Gastroesophageal sphincter (tissue), 4 donors: ENCODE measurements around the gene RASGEF1C. TPM values are rescaled to one million over a fixed set of nuclear protein-coding genes. Genes with fewer than 3 reads are reported as not detected.

Experiments
- ATAC-seq: fragments of 150-250 bp; one replicate; pipeline ENCODE4 v1.9.1; 2016; ENCODE audit warnings: mild to moderate bottlenecking, moderate library complexity
- H3K27ac ChIP-seq, 4 donors: fragments of 200-600 bp; sonication (generic) in 3 of 4; 1 replicate in 3 of 4; 2 replicates in 1 of 4; pipeline ENCODE4 v1.5.1; 2016 to 2019
- H3K27me3 ChIP-seq: fragments of 200-600 bp; sonication (generic); one replicate; pipeline ENCODE4 v1.5.1; 2019
- H3K36me3 ChIP-seq, 2 donors: fragments of 200-600 bp; sonication (generic); one replicate each; pipeline ENCODE4 v1.5.1; 2019; ENCODE audit warnings: control low read depth in 1 of 2
- H3K4me1 ChIP-seq, 3 donors: fragments of 200-600 bp; sonication (generic); 1 replicate in 2 of 3; 2 replicates in 1 of 3; pipeline ENCODE4 v1.5.1; 2016 to 2019; ENCODE audit warnings: control low read depth in 2 of 3
- H3K4me3 ChIP-seq, 2 donors: fragments of 200-600 bp; sonication (generic); one replicate each; pipeline ENCODE4 v1.5.1; 2019; ENCODE audit warnings: mild to moderate bottlenecking in 1 of 2, moderate library complexity in 1 of 2
- H3K9me3 ChIP-seq, 3 donors: fragments of 200-600 bp; sonication (generic); one replicate each; pipeline ENCODE4 v1.5.1; 2017 to 2019; ENCODE audit warnings: control low read depth in 2 of 3
- CTCF ChIP-seq, 4 experiments: fragments of 200-600 bp in 2 of 4; fragments of 450-650 bp in 2 of 4; sonication (generic) in 1 of 4; IDR thresholded peaks; one replicate each; pipeline ENCODE4 v1.5.1; 2017 to 2019; ENCODE audit warnings: antibody characterized with exemption in 4 of 4, mild to moderate bottlenecking in 2 of 4, moderate library complexity in 2 of 4
- EP300 ChIP-seq: sonication (generic); formaldehyde crosslinking; IDR thresholded peaks from one replicate; pipeline ENCODE4 v1.6.1; 2017; ENCODE audit warnings: antibody characterized with exemption, mild to moderate bottlenecking
- POLR2A ChIP-seq, 2 donors: fragments of 450-650 bp; IDR thresholded peaks; one replicate each; pipeline ENCODE4 v1.6.1; 2017; ENCODE audit warnings: antibody characterized with exemption in 2 of 2, mild to moderate bottlenecking in 2 of 2, moderate library complexity in 1 of 2
- POLR2AphosphoS5 ChIP-seq: sonication (generic); formaldehyde crosslinking; IDR thresholded peaks from one replicate; pipeline ENCODE4 v1.6.1; 2017; ENCODE audit warnings: antibody characterized with exemption
- WGBS, 2 donors: methylation state at CpG; one replicate each; pipeline ENCODE4 v1.1.5; 2018; ENCODE audit warnings: low coverage in 1 of 2; 5-methylcytosine and 5-hydroxymethylcytosine counted together
- total RNA-seq, 4 donors: library from RNA; depleted of rRNA; stranded (reverse); fragments of >200 nt; gene quantifications; one replicate each; pipeline ENCODE4 v1.1.0, GENCODE V29; 2016

Gene RASGEF1C
- total RNA-seq, 4 donors from 2014 or later, result 0.81 to 8.4 (median 2.0) TPM

- Histone ChIP-seq H3K36me3 (no peaks in the 10 kb centered on the region), H3K4me3 (no peak overlapping the region), H3K27ac (no peak overlapping the region), H3K4me1 (no peaks in the 10 kb centered on the region), H3K9me3 (peaks cover 0 to 12% (median 0%) of the 10 kb centered on the region in 3 donors), H3K27me3 (peaks cover 28% of the 10 kb centered on the region)
- TF ChIP-seq POLR2AphosphoS5, result no peak
- TF ChIP-seq EP300, result no peak
- no peak for TF ChIP-seq CTCF (IDR thresholded peaks at IDR 0.05)
- no peak for TF ChIP-seq POLR2A (IDR thresholded peaks at IDR 0.05)
- 0% methylated on average over 1 of the region's 8 CpGs; no CpG with 5 or more reads in 1 of the 2 donors for WGBS, 2 donors
- no peak for ATAC-seq
Measured at GRCh38 chr5:180159756-180160155, 49.3 kb downstream of the RASGEF1C start.

GRCh38 chr5:180157866-180158265, 51.1 kb downstream of the RASGEF1C start:
- peaks cover 0 to 15% (median 0%) of the 10 kb centered on the region in 3 donors for H3K9me3 ChIP-seq
- H3K27ac ChIP-seq, result no peak overlapping the region
- H3K4me3 ChIP-seq, result no peak overlapping the region
- TF ChIP-seq EP300 (no peak), CTCF (IDR thresholded peaks at IDR 0.05) (no peak), POLR2AphosphoS5 (no peak), POLR2A (IDR thresholded peaks at IDR 0.05) (no peak)
- 71 to 83% methylated on average over 4 to 6 of the region's 6 CpGs for WGBS, 2 donors
- ATAC-seq, result no peak
- H3K36me3 ChIP-seq, result no peaks in the 10 kb centered on the region
- H3K4me1 ChIP-seq, result no peaks in the 10 kb centered on the region
- peaks cover 28% of the 10 kb centered on the region for H3K27me3 ChIP-seq

GRCh38 chr5:180156141-180156540, 52.9 kb downstream of the RASGEF1C start:
- WGBS, 2 donors, result no CpG with 5 or more reads among the region's 10 CpGs
- Histone ChIP-seq H3K4me3 (no peak overlapping the region), H3K4me1 (no peaks in the 10 kb centered on the region), H3K36me3 (no peaks in the 10 kb centered on the region), H3K27me3 (peaks cover 15% of the 10 kb centered on the region), H3K27ac (no peak overlapping the region), H3K9me3 (peaks cover 0 to 18% (median 0%) of the 10 kb centered on the region in 3 donors)
- no peak for ATAC-seq
- TF ChIP-seq POLR2AphosphoS5 (no peak), CTCF (IDR thresholded peaks at IDR 0.05) (no peak), EP300 (no peak), POLR2A (IDR thresholded peaks at IDR 0.05) (no peak)

- Histone ChIP-seq H3K4me1 (no peaks in the 10 kb centered on the region), H3K9me3 (peaks cover 0 to 18% (median 0%) of the 10 kb centered on the region in 3 donors), H3K27me3 (peaks cover 8% of the 10 kb centered on the region), H3K27ac (no peak overlapping the region), H3K36me3 (no peaks in the 10 kb centered on the region), H3K4me3 (no peak overlapping the region)
- TF ChIP-seq EP300 (no peak), POLR2AphosphoS5 (no peak), CTCF (IDR thresholded peaks at IDR 0.05) (no peak)
- WGBS, 2 donors, result 45% methylated on average over 5 of the region's 17 CpGs; no CpG with 5 or more reads in 1 of the 2 donors
- no peak for ATAC-seq
Measured at GRCh38 chr5:180155365-180155926, 53.6 kb downstream of the RASGEF1C start.

GRCh38 chr5:180154821-180155364, 54.1 kb downstream of the RASGEF1C start:
- ATAC-seq, result no peak
- no CpG with 5 or more reads among the region's 5 CpGs for WGBS, 2 donors

More at GRCh38 chr5:180154821-180155364, 54.1 kb downstream of the RASGEF1C start:
- Histone ChIP-seq H3K27me3 (peaks cover 2% of the 10 kb centered on the region), H3K4me1 (no peaks in the 10 kb centered on the region), H3K36me3 (no peaks in the 10 kb centered on the region), H3K27ac (no peak overlapping the region), H3K9me3 (peaks cover 0 to 23% (median 0%) of the 10 kb centered on the region in 3 donors), H3K4me3 (no peak overlapping the region)
- TF ChIP-seq CTCF (IDR thresholded peaks at IDR 0.05) (no peak), POLR2A (IDR thresholded peaks at IDR 0.05) (no peak), EP300 (no peak), POLR2AphosphoS5 (no peak)
